Sigmoid colon (tissue), 7 donors: ENCODE results near the gene PTPRE. TPM values are rescaled to one million over a fixed set of nuclear protein-coding genes. Genes with fewer than 3 reads are reported as not detected.

ENCODE experiments used
- DNase-seq: peaks from one replicate; pipeline ENCODE4 v3.0.0-alpha.2; 2019
- H3K27ac ChIP-seq, 4 donors: fragments of 200-600 bp; sonication (generic); one replicate each; pipeline ENCODE4 v1.5.1; 2016 to 2019; ENCODE audit warnings: mild to moderate bottlenecking in 1 of 4
- H3K27me3 ChIP-seq, 3 donors: fragments of 200-600 bp; sonication (generic); one replicate each; pipeline ENCODE4 v1.5.1; 2019; ENCODE audit warnings: mild to moderate bottlenecking in 1 of 3
- H3K36me3 ChIP-seq, 4 donors: fragments of 200-600 bp; sonication (generic); one replicate each; pipeline ENCODE4 v1.5.1; 2016 to 2019
- H3K4me1 ChIP-seq, 4 donors: fragments of 200-600 bp; sonication (generic); one replicate each; pipeline ENCODE4 v1.5.1; 2017 to 2019
- H3K4me3 ChIP-seq, 4 donors: fragments of 200-600 bp; sonication (generic); one replicate each; pipeline ENCODE4 v1.5.1; 2017 to 2019; ENCODE audit warnings: mild to moderate bottlenecking in 2 of 4, moderate library complexity in 1 of 4
- H3K9me3 ChIP-seq, 4 donors: fragments of 200-600 bp in 3 of 4; sonication (generic) in 3 of 4; one replicate each; pipeline versions ENCODE4 v1.5.1 to v1.6.1; 2013 to 2019
- CTCF ChIP-seq, 4 experiments: fragments of 450-650 bp in 3 of 4; fragments of 200-600 bp in 1 of 4; IDR thresholded peaks; one replicate each; pipeline ENCODE4 v1.5.1; 2016 to 2019; ENCODE audit warnings: antibody characterized with exemption in 4 of 4, mild to moderate bottlenecking in 3 of 4, moderate library complexity in 2 of 4
- EP300 ChIP-seq, 4 donors: sonication (generic); formaldehyde crosslinking; IDR thresholded peaks; one replicate each; pipeline ENCODE4 v1.6.1; 2017; ENCODE audit warnings: antibody characterized with exemption in 4 of 4
- POLR2A ChIP-seq, 2 donors: fragments of 450-650 bp; IDR thresholded peaks; one replicate each; pipeline ENCODE4 v1.6.1; 2016; ENCODE audit warnings: antibody characterized with exemption in 2 of 2, mild to moderate bottlenecking in 2 of 2, moderate library complexity in 2 of 2
- POLR2AphosphoS5 ChIP-seq, 4 donors: sonication (generic); formaldehyde crosslinking; IDR thresholded peaks; one replicate each; pipeline ENCODE4 v1.6.1; 2017; ENCODE audit warnings: antibody characterized with exemption in 4 of 4
- WGBS, 2 donors: extraction: QIAGEN DNeasy Blood & Tissue Kit; methylation state at CpG; one replicate each; pipeline ENCODE4 v1.1.7; 2013; 5-methylcytosine and 5-hydroxymethylcytosine counted together
- intact Hi-C: fragments of 100-400 bp; cut with DNase I; formaldehyde crosslinking; loops from one replicate; pipeline ENCODE4 v1.15.1; 2023
- polyA plus RNA-seq, 3 donors: library from polyadenylated mRNA; stranded (reverse); fragments of 200-250 nt; gene quantifications; one replicate each; pipeline ENCODE4 v1.2.3, GENCODE V29; 2013
- total RNA-seq, 4 donors: library from RNA; depleted of rRNA; stranded (reverse); fragments of >200 nt; gene quantifications; one replicate each; pipeline ENCODE4 v1.1.0, GENCODE V29; 2016
- donor health status: healthy with polysubstance abuse.
- donor health status: Bipolar disorder and iron deficiency.
- donor health status: healthy.

PTPRE gene
- total and polyA plus RNA-seq, 7 donors: 4.2 to 17.9 (median 11.9) TPM

- Histone ChIP-seq H3K27ac (no peak overlapping the region), H3K4me3 (no peak overlapping the region), H3K36me3 (no peaks in the 10 kb centered on the region), H3K9me3 (no peaks in the 10 kb centered on the region), H3K4me1 (no peaks in the 10 kb centered on the region), H3K27me3 (no peaks in the 10 kb centered on the region)
- intact Hi-C loops: no loop called here
- TF ChIP-seq EP300 (IDR thresholded peaks at IDR 0.05) (no peak), POLR2AphosphoS5 (IDR thresholded peaks at IDR 0.05) (no peak), CTCF (IDR thresholded peaks at IDR 0.05) (no peak), POLR2A (IDR thresholded peaks at IDR 0.05) (no peak)
- no peak for DNase-seq
- WGBS, 2 donors: 94% methylated on average over 6 of the region's 6 CpGs
These were observed 31.5 kb upstream of the PTPRE start for GRCh38 chr10:127875449-127875765.

- Histone ChIP-seq H3K27ac (no peak overlapping the region), H3K4me3 (no peak overlapping the region), H3K4me1 (no peaks in the 10 kb centered on the region), H3K9me3 (no peaks in the 10 kb centered on the region), H3K27me3 (no peaks in the 10 kb centered on the region), H3K36me3 (no peaks in the 10 kb centered on the region)
- 92 to 93% methylated on average over 5 of the region's 5 CpGs for WGBS, 2 donors
- TF ChIP-seq POLR2A (IDR thresholded peaks at IDR 0.05): no peak
- no peak for TF ChIP-seq EP300 (IDR thresholded peaks at IDR 0.05)
- TF ChIP-seq CTCF (IDR thresholded peaks at IDR 0.05): no peak
- intact Hi-C loops: no loop called here
- no peak for DNase-seq
These were observed 31.0 kb upstream of the PTPRE start for GRCh38 chr10:127875916-127876315.

- no peaks in the 10 kb centered on the region for H3K4me1 ChIP-seq
- no peak overlapping the region for H3K27ac ChIP-seq
- WGBS, 2 donors: 87 to 92% methylated on average over 4 of the region's 4 CpGs
- no peaks in the 10 kb centered on the region for H3K9me3 ChIP-seq
- TF ChIP-seq CTCF (IDR thresholded peaks at IDR 0.05) (no peak), EP300 (IDR thresholded peaks at IDR 0.05) (no peak), POLR2A (IDR thresholded peaks at IDR 0.05) (no peak), POLR2AphosphoS5 (IDR thresholded peaks at IDR 0.05) (no peak)
- no peak overlapping the region for H3K4me3 ChIP-seq
- H3K27me3 ChIP-seq: no peaks in the 10 kb centered on the region
- H3K36me3 ChIP-seq: no peaks in the 10 kb centered on the region
- DNase-seq: no peak
- intact Hi-C loops: no loop called here
These were observed 29.8 kb upstream of the PTPRE start for GRCh38 chr10:127877116-127877515.

GRCh38 chr10:127877699-127878098, 29.2 kb upstream of the PTPRE start:
- Histone ChIP-seq H3K27me3 (no peaks in the 10 kb centered on the region), H3K4me1 (no peaks in the 10 kb centered on the region), H3K4me3 (no peak overlapping the region), H3K9me3 (no peaks in the 10 kb centered on the region), H3K27ac (no peak overlapping the region), H3K36me3 (no peaks in the 10 kb centered on the region)
- no peak for DNase-seq
- TF ChIP-seq POLR2A (IDR thresholded peaks at IDR 0.05) (no peak), CTCF (IDR thresholded peaks at IDR 0.05) (no peak), EP300 (IDR thresholded peaks at IDR 0.05) (no peak), POLR2AphosphoS5 (IDR thresholded peaks at IDR 0.05) (no peak)
- intact Hi-C loops: no loop called here
- WGBS, 2 donors: 73 to 83% methylated on average over 5 of the region's 5 CpGs

GRCh38 chr10:127878475-127879055, 28.3 kb upstream of the PTPRE start:
- Histone ChIP-seq H3K27ac (no peak overlapping the region), H3K4me3 (no peak overlapping the region), H3K36me3 (no peaks in the 10 kb centered on the region), H3K4me1 (no peaks in the 10 kb centered on the region), H3K9me3 (no peaks in the 10 kb centered on the region), H3K27me3 (no peaks in the 10 kb centered on the region)
- TF ChIP-seq CTCF (IDR thresholded peaks at IDR 0.05) (no peak), POLR2A (IDR thresholded peaks at IDR 0.05) (no peak), POLR2AphosphoS5 (IDR thresholded peaks at IDR 0.05) (no peak)
- 78 to 91% methylated on average over 4 of the region's 4 CpGs for WGBS, 2 donors
- no peak for DNase-seq
- intact Hi-C loops: no loop called here
